Cardiac ventricle fibroblast (primary cell): ENCODE measurements around the gene BANP. TPM values are rescaled to one million over a fixed set of nuclear protein-coding genes. Genes with fewer than 3 reads are reported as not detected.

Source experiments
- total RNA-seq: library from RNA; depleted of rRNA; stranded (reverse); fragments of >200 nt; gene quantifications from 2 replicates; pipeline ENCODE4 v1.2.3, GENCODE V29; 2015

BANP gene, protein sequence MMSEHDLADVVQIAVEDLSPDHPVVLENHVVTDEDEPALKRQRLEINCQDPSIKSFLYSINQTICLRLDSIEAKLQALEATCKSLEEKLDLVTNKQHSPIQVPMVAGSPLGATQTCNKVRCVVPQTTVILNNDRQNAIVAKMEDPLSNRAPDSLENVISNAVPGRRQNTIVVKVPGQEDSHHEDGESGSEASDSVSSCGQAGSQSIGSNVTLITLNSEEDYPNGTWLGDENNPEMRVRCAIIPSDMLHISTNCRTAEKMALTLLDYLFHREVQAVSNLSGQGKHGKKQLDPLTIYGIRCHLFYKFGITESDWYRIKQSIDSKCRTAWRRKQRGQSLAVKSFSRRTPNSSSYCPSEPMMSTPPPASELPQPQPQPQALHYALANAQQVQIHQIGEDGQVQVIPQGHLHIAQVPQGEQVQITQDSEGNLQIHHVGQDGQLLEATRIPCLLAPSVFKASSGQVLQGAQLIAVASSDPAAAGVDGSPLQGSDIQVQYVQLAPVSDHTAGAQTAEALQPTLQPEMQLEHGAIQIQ
- total RNA-seq: 12.9 and 15.0 TPM in 2 replicates

GRCh38 chr16:87950765-87951551, at the start of gene BANP:
Gene BANP (plus strand): TSS chr16:87951434. CDS start chr16:87975116, 23,682 bp downstream.

DNA sequence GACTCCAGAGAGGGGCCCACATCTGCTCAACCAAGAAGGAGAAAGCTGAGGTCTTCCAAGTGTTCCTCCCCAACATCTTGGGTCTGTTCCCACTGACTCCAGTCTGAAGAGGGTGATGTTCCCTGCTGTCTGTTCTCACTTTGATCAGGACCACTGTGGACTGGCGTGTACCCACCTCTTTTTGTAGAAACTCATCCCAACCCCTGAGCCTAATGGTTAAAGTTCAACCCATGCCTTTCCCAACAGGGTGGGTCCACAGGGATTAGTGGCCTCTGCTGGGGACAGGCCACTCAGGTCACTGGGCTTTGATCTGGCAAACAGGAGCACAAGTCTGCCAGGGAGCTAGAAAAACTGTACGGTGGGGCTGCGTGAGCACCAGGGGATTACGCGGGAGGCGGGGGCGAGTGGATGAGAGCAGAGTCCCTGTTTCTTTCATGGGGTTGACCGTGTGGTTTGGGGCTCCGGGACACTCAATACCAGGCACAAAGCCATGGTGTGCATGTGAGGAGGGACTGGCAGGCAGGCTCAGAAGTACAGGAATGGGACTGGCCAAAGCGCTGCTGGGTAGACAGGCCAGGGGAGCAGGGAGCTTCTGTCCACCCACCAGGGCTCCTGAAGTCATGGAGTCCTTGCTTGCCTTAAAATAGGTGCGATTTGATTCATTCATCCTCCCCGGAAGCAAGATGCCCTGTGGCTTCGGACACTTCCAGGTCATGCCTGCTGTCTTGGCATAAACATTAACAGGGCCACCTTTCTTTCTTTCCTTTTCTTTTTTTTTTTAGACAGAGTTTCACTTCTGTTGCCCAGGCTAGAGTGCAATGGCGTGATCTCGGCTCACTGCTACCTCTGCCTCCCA, 14.6 kb upstream of the BANP start, which contains the start of gene CA5A:
Gene CA5A (minus strand): TSS at position 155 of the 856 bp plus-strand sequence. CDS start 79 bp downstream, at position 76.

Other genes starting within 250 kb of the BANP start
- 7.9 and 11.6 TPM in 2 replicates for gene KLHDC4, start 185.4 kb upstream of the BANP start, total RNA-seq
- gene SLC7A5, start 81.9 kb upstream of the BANP start, total RNA-seq: 4.9 and 5.8 TPM in 2 replicates
- not detected in 2 replicates for gene CA5A, start 14.9 kb upstream of the BANP start, total RNA-seq